ENCODE measurements around the gene OR8J1.

OR8J1 gene

GRCh38 chr11:56331861-56332491, 22.1 kb upstream of the OR8J1 start:
- Histone ChIP-seq H3K4me1 (ENCODE audit: control insufficient read depth, insufficient read depth, low read length) (no peaks in the 10 kb centered on the region), H3K27ac (ENCODE audit: extremely low read depth, low read depth, low read length) (no peak overlapping the region), H3K4me3 (ENCODE audit: low read depth, low read length) (no peak overlapping the region), H3K36me3 (ENCODE audit: control insufficient read depth in 2 of 2, insufficient read depth in 1 of 2, low read length in 2 of 2) (no peaks in the 10 kb centered on the region), H3K9me3 (ENCODE audit: control insufficient read depth, insufficient read depth, low read depth, low read length) (no peaks in the 10 kb centered on the region)
- CTCF ChIA-PET = no interaction called here
- TF ChIP-seq ZNF175 (tag by site-specific recombination; IDR thresholded peaks at IDR 0.05) (no peak), PRDM2 (tag by site-specific recombination; IDR thresholded peaks at IDR 0.05; ENCODE audit: borderline replicate concordance) (no peak), ZBTB11 (tag by site-specific recombination; conservative IDR thresholded peaks at IDR 0.05; ENCODE audit: low read depth) (no peak), ZNF521 (tag by site-specific recombination; IDR thresholded peaks at IDR 0.05) (no peak), ZEB2 (tag by site-specific recombination; IDR thresholded peaks at IDR 0.05) (no peak), ZNF184 (tag by site-specific recombination; IDR thresholded peaks at IDR 0.05) (no peak), ZNF354C (tag by site-specific recombination; IDR thresholded peaks at IDR 0.05; ENCODE audit: borderline replicate concordance, low read depth) (no peak)
- TF ChIP-seq, protein P1, sequence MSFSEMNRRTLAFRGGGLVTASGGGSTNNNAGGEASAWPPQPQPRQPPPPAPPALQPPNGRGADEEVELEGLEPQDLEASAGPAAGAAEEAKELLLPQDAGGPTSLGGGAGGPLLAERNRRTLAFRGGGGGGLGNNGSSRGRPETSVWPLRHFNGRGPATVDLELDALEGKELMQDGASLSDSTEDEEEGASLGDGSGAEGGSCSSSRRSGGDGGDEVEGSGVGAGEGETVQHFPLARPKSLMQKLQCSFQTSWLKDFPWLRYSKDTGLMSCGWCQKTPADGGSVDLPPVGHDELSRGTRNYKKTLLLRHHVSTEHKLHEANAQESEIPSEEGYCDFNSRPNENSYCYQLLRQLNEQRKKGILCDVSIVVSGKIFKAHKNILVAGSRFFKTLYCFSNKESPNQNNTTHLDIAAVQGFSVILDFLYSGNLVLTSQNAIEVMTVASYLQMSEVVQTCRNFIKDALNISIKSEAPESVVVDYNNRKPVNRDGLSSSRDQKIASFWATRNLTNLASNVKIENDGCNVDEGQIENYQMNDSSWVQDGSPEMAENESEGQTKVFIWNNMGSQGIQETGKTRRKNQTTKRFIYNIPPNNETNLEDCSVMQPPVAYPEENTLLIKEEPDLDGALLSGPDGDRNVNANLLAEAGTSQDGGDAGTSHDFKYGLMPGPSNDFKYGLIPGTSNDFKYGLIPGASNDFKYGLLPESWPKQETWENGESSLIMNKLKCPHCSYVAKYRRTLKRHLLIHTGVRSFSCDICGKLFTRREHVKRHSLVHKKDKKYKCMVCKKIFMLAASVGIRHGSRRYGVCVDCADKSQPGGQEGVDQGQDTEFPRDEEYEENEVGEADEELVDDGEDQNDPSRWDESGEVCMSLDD (tag by site-specific recombination; IDR thresholded peaks at IDR 0.05) = no peak
- POLR2A ChIA-PET = no interaction called here

GRCh38 chr11:56333156-56333555, 20.9 kb upstream of the OR8J1 start:
- ChIA-PET CTCF (no interaction called here), POLR2A (no interaction called here)
- Histone ChIP-seq H3K36me3 (ENCODE audit: control insufficient read depth in 2 of 2, insufficient read depth in 1 of 2, low read length in 2 of 2) (no peaks in the 10 kb centered on the region), H3K4me3 (ENCODE audit: low read depth, low read length) (no peak overlapping the region), H3K4me1 (ENCODE audit: control insufficient read depth, insufficient read depth, low read length) (no peaks in the 10 kb centered on the region), H3K27ac (ENCODE audit: extremely low read depth, low read depth, low read length) (no peak overlapping the region), H3K9me3 (ENCODE audit: control insufficient read depth, insufficient read depth, low read depth, low read length) (no peaks in the 10 kb centered on the region)
- no peak for TF ChIP-seq ZNF530 (tag by site-specific recombination; IDR thresholded peaks at IDR 0.05; ENCODE audit: low read depth)
